ENCODE data around the gene TIMM13. TPM values are rescaled to one million over a fixed set of nuclear protein-coding genes. Genes with fewer than 3 reads are reported as not detected.

The TIMM13 gene
- polyA plus RNA-seq, 3 donors, result 17.3 to 89.3 (median 72.4) TPM

DNA sequence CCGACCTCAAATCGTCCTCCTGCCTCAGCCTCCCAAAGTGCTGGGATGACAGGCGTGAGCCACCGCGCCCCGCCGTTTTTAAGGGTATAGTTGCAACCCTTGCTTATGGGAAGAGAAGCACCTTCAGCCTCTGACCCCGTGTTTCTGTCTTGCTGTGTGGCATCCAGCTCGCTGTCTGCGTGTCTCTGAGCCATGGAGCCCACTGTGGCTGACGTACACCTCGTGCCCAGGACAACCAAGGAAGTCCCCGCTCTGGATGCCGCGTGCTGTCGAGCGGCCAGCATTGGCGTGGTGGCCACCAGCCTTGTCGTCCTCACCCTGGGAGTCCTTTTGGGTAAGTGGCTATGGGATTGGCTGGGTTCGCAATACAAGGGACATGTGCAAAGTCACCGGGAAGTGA lies 37.8 kb downstream of the TIMM13 start:
- Mint-ChIP-seq H3K27ac (no peak overlapping the region), H3K27me3 (ENCODE audit: low read depth in 3 of 3) (peaks cover 5 to 7% (median 7%) of the 10 kb centered on the region in 3 donors), H3K36me3 (peaks cover 0 to 4% of the 10 kb centered on the region in 2 donors), H3K9me3 (peaks cover 0 to 8% (median 4%) of the 10 kb centered on the region in 7 donors), H3K4me1 (peaks cover 21% of the 10 kb centered on the region), H3K4me3 (no peak overlapping the region)
- Histone ChIP-seq H3K4me1 (ENCODE audit: control insufficient read depth in 1 of 2, insufficient read depth in 2 of 2, low read length in 2 of 2) (peaks cover 14 to 17% of the 10 kb centered on the region in 2 donors), H3K27ac (ENCODE audit: low read depth in 1 of 2, low read length in 2 of 2) (no peak overlapping the region), H3K9me3 (replicated peaks in 1 of 2; ENCODE audit: control insufficient read depth in 1 of 2, insufficient read depth in 1 of 2, low read length in 2 of 2) (peaks cover 0 to 4% of the 10 kb centered on the region in 2 donors), H3K4me2 (replicated peaks; ENCODE audit: extremely low read depth, low read length, poor library complexity, severe bottlenecking) (no peak overlapping the region), H3K27me3 (ENCODE audit: control insufficient read depth in 2 of 2, insufficient read depth in 2 of 2, low read length in 2 of 2) (no peaks in the 10 kb centered on the region), H3K9ac (ENCODE audit: insufficient read depth, low read length, poor library complexity, severe bottlenecking) (no peak overlapping the region), H4K20me1 (ENCODE audit: insufficient read depth, low read length) (no peaks in the 10 kb centered on the region), H3K4me3 (replicated peaks in 1 of 3; ENCODE audit: low read depth in 2 of 3, low read length in 3 of 3) (no peak overlapping the region), H2AFZ (ENCODE audit: insufficient read depth, low read depth, low read length, poor library complexity, severe bottlenecking) (no peak overlapping the region), H3K36me3 (replicated peaks in 1 of 2; ENCODE audit: control insufficient read depth in 1 of 2, insufficient read depth in 2 of 2, low read length in 2 of 2) (no peaks in the 10 kb centered on the region), H3K79me2 (ENCODE audit: insufficient read depth, low read length) (no peaks in the 10 kb centered on the region)
- 89% methylated on average over 18 of the region's 21 CpGs for WGBS (ENCODE audit: insufficient coverage)
- intact Hi-C loops (cut with micrococcal nuclease), result no loop called here
- TF ChIP-seq, protein P1, sequence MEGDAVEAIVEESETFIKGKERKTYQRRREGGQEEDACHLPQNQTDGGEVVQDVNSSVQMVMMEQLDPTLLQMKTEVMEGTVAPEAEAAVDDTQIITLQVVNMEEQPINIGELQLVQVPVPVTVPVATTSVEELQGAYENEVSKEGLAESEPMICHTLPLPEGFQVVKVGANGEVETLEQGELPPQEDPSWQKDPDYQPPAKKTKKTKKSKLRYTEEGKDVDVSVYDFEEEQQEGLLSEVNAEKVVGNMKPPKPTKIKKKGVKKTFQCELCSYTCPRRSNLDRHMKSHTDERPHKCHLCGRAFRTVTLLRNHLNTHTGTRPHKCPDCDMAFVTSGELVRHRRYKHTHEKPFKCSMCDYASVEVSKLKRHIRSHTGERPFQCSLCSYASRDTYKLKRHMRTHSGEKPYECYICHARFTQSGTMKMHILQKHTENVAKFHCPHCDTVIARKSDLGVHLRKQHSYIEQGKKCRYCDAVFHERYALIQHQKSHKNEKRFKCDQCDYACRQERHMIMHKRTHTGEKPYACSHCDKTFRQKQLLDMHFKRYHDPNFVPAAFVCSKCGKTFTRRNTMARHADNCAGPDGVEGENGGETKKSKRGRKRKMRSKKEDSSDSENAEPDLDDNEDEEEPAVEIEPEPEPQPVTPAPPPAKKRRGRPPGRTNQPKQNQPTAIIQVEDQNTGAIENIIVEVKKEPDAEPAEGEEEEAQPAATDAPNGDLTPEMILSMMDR (IDR thresholded peaks at IDR 0.05), result no peak
- DNase-seq, result no peak

DNA sequence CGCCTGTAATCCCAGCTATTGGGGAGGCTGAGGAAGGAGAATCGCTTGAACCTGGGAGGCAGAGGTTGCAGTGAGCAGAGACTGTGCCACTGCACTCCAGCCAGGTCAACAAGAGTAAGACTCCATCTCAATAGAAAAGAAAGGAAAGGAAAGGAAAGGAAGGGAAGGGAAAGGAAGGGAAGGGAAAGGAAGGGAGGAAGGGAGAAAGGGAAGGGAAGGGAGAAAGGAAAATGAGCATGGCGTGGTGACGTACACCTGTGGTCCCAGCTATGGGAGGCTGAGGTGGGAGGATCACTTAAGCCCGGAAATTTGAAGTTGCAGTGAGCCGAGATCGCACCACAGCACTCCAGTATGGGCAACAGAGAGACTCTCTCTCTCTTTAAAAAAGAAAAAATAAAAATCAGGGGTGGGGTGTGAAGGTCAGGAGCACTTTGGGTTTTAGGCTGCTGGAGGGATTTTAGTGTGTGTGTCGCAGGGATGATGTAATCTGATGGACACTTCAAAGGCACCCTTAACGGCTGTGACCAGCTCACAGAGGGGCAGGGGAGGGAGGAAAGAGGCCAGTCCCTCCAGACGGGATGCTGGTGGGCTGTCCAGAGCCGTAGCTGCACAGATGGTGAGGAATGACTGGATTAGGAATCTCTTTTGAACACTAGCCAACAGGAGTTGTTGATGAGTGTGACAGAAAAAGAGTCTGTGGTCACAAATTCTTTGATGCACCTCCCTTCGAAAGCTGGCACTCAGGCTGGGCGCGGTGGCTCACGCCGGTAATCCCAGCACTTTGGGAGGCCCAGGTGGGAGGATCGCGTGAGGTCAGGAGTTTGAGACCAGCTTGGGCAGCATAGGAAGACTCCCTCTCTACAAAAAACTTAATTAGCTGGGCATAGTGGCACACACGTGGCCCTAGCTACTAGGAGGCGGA lies 39.8 kb downstream of the TIMM13 start:
- no peaks in the 10 kb centered on the region for H3K79me2 ChIP-seq (ENCODE audit: insufficient read depth, low read length)
- 74% methylated on average over 7 of the region's 20 CpGs for WGBS (ENCODE audit: insufficient coverage)
- Mint-ChIP-seq H3K27ac (peak overlapping the region in 2 of 7 donors; percentile 18 to 44), H3K9me3 (peaks cover 0 to 4% (median 0%) of the 10 kb centered on the region in 7 donors), H3K4me3 (no peak overlapping the region), H3K27me3 (ENCODE audit: low read depth in 3 of 3) (peaks cover 5 to 9% (median 7%) of the 10 kb centered on the region in 3 donors), H3K36me3 (no peaks in the 10 kb centered on the region), H3K4me1 (peaks cover 27% of the 10 kb centered on the region)
- H2AFZ ChIP-seq (ENCODE audit: insufficient read depth, low read depth, low read length, poor library complexity, severe bottlenecking), result no peak overlapping the region
- H3K27ac ChIP-seq (ENCODE audit: low read depth in 1 of 2, low read length in 2 of 2), result no peak overlapping the region
- H3K36me3 ChIP-seq (replicated peaks in 1 of 2; ENCODE audit: control insufficient read depth in 1 of 2, insufficient read depth in 2 of 2, low read length in 2 of 2), result no peaks in the 10 kb centered on the region
- no peaks in the 10 kb centered on the region for H4K20me1 ChIP-seq (ENCODE audit: insufficient read depth, low read length)
- H3K27me3 ChIP-seq (ENCODE audit: control insufficient read depth in 2 of 2, insufficient read depth in 2 of 2, low read length in 2 of 2), result no peaks in the 10 kb centered on the region
- no peak overlapping the region for H3K4me2 ChIP-seq (replicated peaks; ENCODE audit: extremely low read depth, low read length, poor library complexity, severe bottlenecking)
- H3K4me3 ChIP-seq (replicated peaks in 1 of 3; ENCODE audit: low read depth in 2 of 3, low read length in 3 of 3), result no peak overlapping the region
- H3K9me3 ChIP-seq (replicated peaks in 1 of 2; ENCODE audit: control insufficient read depth in 1 of 2, insufficient read depth in 1 of 2, low read length in 2 of 2), result no peaks in the 10 kb centered on the region
- TF ChIP-seq, protein P1 (IDR thresholded peaks at IDR 0.05), result no peak
- DNase-seq, result no peak
- intact Hi-C loops (cut with micrococcal nuclease), result no loop called here
- H3K4me1 ChIP-seq (ENCODE audit: control insufficient read depth in 1 of 2, insufficient read depth in 2 of 2, low read length in 2 of 2), result peaks cover 22 to 23% of the 10 kb centered on the region in 2 donors
- H3K9ac ChIP-seq (ENCODE audit: insufficient read depth, low read length, poor library complexity, severe bottlenecking), result no peak overlapping the region

All from CD14-positive monocyte (primary cell).